HCT116 (cell line): ENCODE data around the gene NCLN. TPM values are rescaled to one million over a fixed set of nuclear protein-coding genes. Genes with fewer than 3 reads are reported as not detected.

ENCODE experiments used
- ATAC-seq: fragments of 200-7000 bp; cut with Tn5 transposase; 2 replicates; pipeline ENCODE4 v1.9.1; 2020; ENCODE audit warnings: mild to moderate bottlenecking, moderate library complexity
- BruUV-seq: library from RNA; stranded (reverse); fragments of 400-500 nt; replicated peaks from 2 replicates; lab custom pipeline; 2021; lab: Mats Ljungman, UMichigan
- CTCF ChIA-PET: fragments of 300-600 bp; sonication (Branson Sonifier 250); formaldehyde crosslinking; loops from one replicate; lab custom pipeline; 2021; ENCODE audit warnings: antibody characterized with exemption; lab: Charles Lee
- POLR2A ChIA-PET: fragments of 300-600, 350-600 bp; sonication (Branson Sonifier 250); formaldehyde crosslinking; loops from one replicate; lab custom pipeline; 2021; ENCODE audit warnings: antibody characterized with exemption; lab: Charles Lee
- RAD21 ChIA-PET, 2 experiments: fragments of 300-600 bp; sonication (Branson Sonifier 250); formaldehyde crosslinking; loops; one replicate each; lab custom pipeline; 2023; ENCODE audit warnings: low total read pairs in 2 of 2; ENCODE audit not compliant: uncharacterized antibody in 2 of 2, unreplicated experiment in 2 of 2, low non-redundant PET in 1 of 2; lab: Charles Lee
- DNase-seq: peaks from one replicate; pipeline ENCODE4 v3.0.0-alpha.2; 2010; ENCODE audit warnings: low read depth, low spot score
- H2AFZ ChIP-seq: fragments of 200-600 bp; shearing (Covaris generic), sonication (generic); 2 replicates; pipeline ENCODE4 v1.6.1; 2017; ENCODE audit warnings: low read depth, mixed run types, mixed read lengths, antibody characterized with exemption, low read length; ENCODE audit not compliant: poor library complexity, severe bottlenecking
- H3K27ac ChIP-seq: 2 replicates; pipeline ENCODE4 v1.5.1; 2012; ENCODE audit warnings: low read depth, low read length
- H3K27me3 ChIP-seq: fragments of 200-600 bp; sonication (generic); 2 replicates; pipeline ENCODE4 v1.6.1; 2016; ENCODE audit warnings: mixed run types, low read length, mixed read lengths; ENCODE audit not compliant: insufficient read depth
- H3K36me3 ChIP-seq, 2 experiments: fragments of 200-500 bp in 1 of 2; fragments of 200-600 bp in 1 of 2; sonication (Bioruptor generic) in 1 of 2; sonication (generic) in 1 of 2; 2 replicates each; pipeline versions ENCODE4 v1.5.1 to v1.6.1; 2014 to 2016; ENCODE audit warnings: low read length in 2 of 2, inconsistent platforms in 1 of 2, mixed read lengths in 1 of 2, mixed run types in 1 of 2; ENCODE audit not compliant: insufficient read depth in 2 of 2, control insufficient read depth in 1 of 2
- H3K4me1 ChIP-seq, 2 experiments: fragments of 200-600 bp in 1 of 2; sonication (generic) in 1 of 2; 2 replicates each; pipeline versions ENCODE4 v1.5.1 to v1.6.1; 2012 to 2017; ENCODE audit warnings: low read length in 2 of 2, inconsistent platforms in 1 of 2, mild to moderate bottlenecking in 1 of 2, mixed read lengths in 1 of 2, mixed run types in 1 of 2, moderate library complexity in 1 of 2; ENCODE audit not compliant: insufficient read depth in 2 of 2, control insufficient read depth in 1 of 2
- H3K4me2 ChIP-seq: fragments of 200-600 bp; sonication (generic); 2 replicates; pipeline ENCODE4 v1.6.1; 2017; ENCODE audit warnings: mixed run types, low read length, mixed read lengths
- H3K4me3 ChIP-seq, 2 experiments: fragments of 200-600 bp in 1 of 2; sonication (generic) in 1 of 2; replicated peaks in 1 of 2; 2 replicates each; pipeline ENCODE4 v1.5.1; 2011 to 2016; ENCODE audit warnings: low read length in 2 of 2, control low read depth in 1 of 2, low read depth in 1 of 2, mild to moderate bottlenecking in 1 of 2, mixed read lengths in 1 of 2, mixed run types in 1 of 2
- H3K79me2 ChIP-seq: fragments of 200-600 bp; sonication (generic); 2 replicates; pipeline ENCODE4 v1.6.1; 2017; ENCODE audit warnings: mild to moderate bottlenecking, mixed run types, low read length, moderate library complexity, mixed read lengths; ENCODE audit not compliant: insufficient read depth
- H3K9ac ChIP-seq: fragments of 200-600 bp; sonication (generic); 2 replicates; pipeline ENCODE4 v1.6.1; 2016; ENCODE audit warnings: low read length, mixed read lengths
- H3K9me2 ChIP-seq: fragments of 200-600 bp; sonication (generic), shearing (Covaris generic); 2 replicates; pipeline ENCODE4 v1.6.1; 2017; ENCODE audit warnings: mixed run types, mild to moderate bottlenecking, moderate library complexity; ENCODE audit not compliant: insufficient read depth
- H3K9me3 ChIP-seq, 2 experiments: fragments of 200-500 bp in 1 of 2; fragments of 200-600 bp in 1 of 2; sonication (Bioruptor generic) in 1 of 2; sonication (generic) in 1 of 2; 2 replicates each; pipeline ENCODE4 v1.6.1; 2014 to 2017; ENCODE audit warnings: low read length in 2 of 2, mixed read lengths in 2 of 2, inconsistent platforms in 1 of 2, low read depth in 1 of 2, mild to moderate bottlenecking in 1 of 2, mixed run types in 1 of 2, moderate library complexity in 1 of 2; ENCODE audit not compliant: control insufficient read depth in 1 of 2, insufficient read depth in 1 of 2
- H4K20me1 ChIP-seq: fragments of 200-600 bp; sonication (generic), shearing (Covaris generic); 2 replicates; pipeline ENCODE4 v1.6.1; 2017; ENCODE audit warnings: mixed run types, mild to moderate bottlenecking, moderate library complexity; ENCODE audit not compliant: insufficient read depth
- ATF3 ChIP-seq: IDR thresholded peaks from 2 replicates; pipeline ENCODE4 v1.6.1; 2012
- CEBPB ChIP-seq: IDR thresholded peaks from 2 replicates; pipeline ENCODE4 v1.6.1; 2012; ENCODE audit warnings: low read depth
- CTCF ChIP-seq, 3 experiments: fragments of 200-600 bp in 1 of 3; sonication (generic) in 1 of 3; IDR thresholded peaks in 2 of 3; conservative IDR thresholded peaks in 1 of 3; 2 replicates each; pipeline ENCODE4 v1.5.1; 2012 to 2017; ENCODE audit warnings: low read depth in 2 of 3, low read length in 2 of 3, antibody characterized with exemption in 1 of 3, borderline replicate concordance in 1 of 3, control low read depth in 1 of 3, mild to moderate bottlenecking in 1 of 3, mixed read lengths in 1 of 3, mixed run types in 1 of 3, moderate library complexity in 1 of 3; ENCODE audit not compliant: insufficient read depth in 1 of 3
- ELF1 ChIP-seq: IDR thresholded peaks from 2 replicates; pipeline ENCODE4 v1.6.1; 2012; ENCODE audit warnings: low read depth, borderline replicate concordance
- EZH2 ChIP-seq: fragments of 200-600 bp; sonication (generic); IDR thresholded peaks from 2 replicates; pipeline ENCODE4 v1.6.1; 2017; ENCODE audit warnings: antibody characterized with exemption, mixed run types
- FOSL1 ChIP-seq: IDR thresholded peaks from 2 replicates; pipeline ENCODE4 v1.6.1; 2012; ENCODE audit warnings: low read depth
- JUND ChIP-seq: IDR thresholded peaks from 2 replicates; pipeline ENCODE4 v1.6.1; 2012
- POLR2A ChIP-seq: IDR thresholded peaks from 2 replicates; pipeline ENCODE4 v1.7.0; 2011; ENCODE audit warnings: borderline replicate concordance; ENCODE audit not compliant: insufficient read depth, insufficient read length; ENCODE audit errors: extremely low read depth
- SIN3A ChIP-seq: IDR thresholded peaks from 2 replicates; pipeline ENCODE4 v1.6.1; 2012; ENCODE audit warnings: low read depth
- SRF ChIP-seq: IDR thresholded peaks from 2 replicates; pipeline ENCODE4 v1.6.1; 2012; ENCODE audit warnings: low read depth
- TCF7L2 ChIP-seq: IDR thresholded peaks from 2 replicates; pipeline ENCODE4 v1.7.0; 2011; ENCODE audit warnings: borderline replicate concordance, inconsistent platforms; ENCODE audit not compliant: insufficient read depth, insufficient read length; ENCODE audit errors: extremely low read depth
- ZFX ChIP-seq: fragments of 450-650 bp; IDR thresholded peaks from 2 replicates; pipeline ENCODE4 v1.6.1; 2017
- ZNF274 ChIP-seq: fragments of 200-500 bp; sonication (Bioruptor generic); IDR thresholded peaks from 2 replicates; pipeline ENCODE4 v1.6.1; 2014; ENCODE audit warnings: mild to moderate bottlenecking, low read depth, low read length, inconsistent platforms
- intact Hi-C: fragments of 100-400 bp; cut with micrococcal nuclease; formaldehyde crosslinking; loops from 2 replicates; pipeline ENCODE4 v1.10.0; 2022
- total RNA-seq: library from RNA; stranded (reverse); gene quantifications from one replicate; pipeline ENCODE4 v1.2.1, GENCODE V29; 2021; ENCODE audit not compliant: unreplicated experiment
- TF ChIP-seq, protein P1 (sequence below): IDR thresholded peaks from 2 replicates; pipeline ENCODE4 v1.6.1; 2012

The NCLN gene
- total RNA-seq, 1 experiment from 2014 or later: 119 TPM

- RAD21 ChIA-PET: no interaction called here
Observed at GRCh38 chr19:3233116-3233515, 47.4 kb downstream of the NCLN start.

GRCh38 chr19:3233831-3234230 is 48.1 kb downstream of the NCLN start:
- peaks cover 6% of the 10 kb centered on the region for H3K27me3 ChIP-seq
- intact Hi-C loops: no loop called here
- CTCF ChIA-PET: interaction anchor here (0.9 kb wide), 1 partner anchor 9 kb away, joined by 3 read pairs; no protein-coding TSS in a partner anchor
- no peaks in the 10 kb centered on the region for H4K20me1 ChIP-seq
- no peaks in the 10 kb centered on the region for H3K4me1 ChIP-seq
- H3K4me2 ChIP-seq: no peak overlapping the region
- POLR2A ChIA-PET: no interaction called here
- H3K9me3 ChIP-seq: no peaks in the 10 kb centered on the region
- H3K27ac ChIP-seq: no peak overlapping the region
- TF ChIP-seq JUND (no peak), ZNF274 (no peak), ELF1 (no peak), TCF7L2 (no peak), ATF3 (no peak), ZFX (no peak), POLR2A (no peak), SIN3A (no peak), FOSL1 (no peak), CEBPB (no peak), SRF (no peak), CTCF (IDR thresholded peaks at IDR 0.05 in 2 of 3, conservative IDR thresholded peaks at IDR 0.05 in 1 of 3; ENCODE audit: borderline replicate concordance in 1 of 3, insufficient read depth in 1 of 3, low read depth in 2 of 3, low read length in 2 of 3) (no peak)
- TF ChIP-seq, protein P1, sequence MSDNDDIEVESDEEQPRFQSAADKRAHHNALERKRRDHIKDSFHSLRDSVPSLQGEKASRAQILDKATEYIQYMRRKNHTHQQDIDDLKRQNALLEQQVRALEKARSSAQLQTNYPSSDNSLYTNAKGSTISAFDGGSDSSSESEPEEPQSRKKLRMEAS: no peak
- RAD21 ChIA-PET: no interaction called here
- no TSS peak for BruUV-seq
- H3K79me2 ChIP-seq: no peaks in the 10 kb centered on the region
- H3K9ac ChIP-seq: no peak overlapping the region
- ATAC-seq (peak; percentile 33; the same call in 1 of the 2 replicates), DNase-seq (no peak)
- no peak overlapping the region for H2AFZ ChIP-seq
- no peak overlapping the region for H3K4me3 ChIP-seq
- H3K36me3 ChIP-seq: no peaks in the 10 kb centered on the region
- H3K9me2 ChIP-seq: no peaks in the 10 kb centered on the region

More at GRCh38 chr19:3233116-3233515, 47.4 kb downstream of the NCLN start:
- ATAC-seq: no peak
- no peaks in the 10 kb centered on the region for H4K20me1 ChIP-seq
- no peaks in the 10 kb centered on the region for H3K36me3 ChIP-seq
- H3K79me2 ChIP-seq: no peaks in the 10 kb centered on the region
- H3K27me3 ChIP-seq: peaks cover 6% of the 10 kb centered on the region
- H3K4me3 ChIP-seq: no peak overlapping the region
- H2AFZ ChIP-seq: no peak overlapping the region
- ChIA-PET CTCF (no interaction called here), POLR2A (no interaction called here)
- H3K27ac ChIP-seq: no peak overlapping the region
- no TSS peak for BruUV-seq
- H3K4me2 ChIP-seq: no peak overlapping the region
- intact Hi-C loops: no loop called here
- DNase-seq: no peak
- no peak overlapping the region for H3K9ac ChIP-seq
- no peaks in the 10 kb centered on the region for H3K4me1 ChIP-seq
- no peaks in the 10 kb centered on the region for H3K9me2 ChIP-seq
- H3K9me3 ChIP-seq: no peaks in the 10 kb centered on the region
- TF ChIP-seq SRF (no peak), EZH2 (no peak), CTCF (IDR thresholded peaks at IDR 0.05 in 2 of 3, conservative IDR thresholded peaks at IDR 0.05 in 1 of 3; ENCODE audit: borderline replicate concordance in 1 of 3, insufficient read depth in 1 of 3, low read depth in 2 of 3, low read length in 2 of 3) (no peak)
- TF ChIP-seq, all 23 proteins: peak for 0
